NCI-H2227 (cell line): Measurements from ENCODE around the gene TMEM72.
"Not testable (repeated sequence)": the region's sequence is repeated elsewhere in the genome, so short reads cannot be mapped to it uniquely, and the experiment has no call there.

Source experiments
- DNase-seq: peaks from one replicate; lab custom pipeline; 2025; ENCODE audit not compliant: unreplicated experiment; lab: John Stamatoyannopoulos, UW

Gene TMEM72

DNA sequence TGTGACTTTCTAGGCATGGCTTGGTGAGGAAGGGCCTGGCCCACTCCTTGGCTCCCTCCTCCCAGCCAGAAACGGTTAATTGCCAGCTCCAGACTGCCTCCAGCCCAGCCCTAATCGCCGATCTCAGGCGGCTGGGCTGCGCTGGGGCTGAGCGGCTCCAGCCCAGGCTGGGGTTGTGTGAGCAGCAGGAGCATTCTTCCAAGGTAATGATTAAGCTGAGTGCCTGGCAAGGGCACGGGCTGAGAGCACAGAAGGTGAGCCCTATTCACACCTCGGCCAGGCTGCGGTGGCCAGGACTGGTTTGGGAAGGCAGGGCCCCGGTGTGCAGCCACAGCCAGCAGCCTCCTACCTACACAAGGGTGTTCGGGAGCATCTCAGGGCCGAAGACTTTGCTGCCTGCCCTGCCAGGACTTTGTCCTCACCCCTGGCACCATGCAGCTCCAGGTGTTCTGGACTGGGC is at the start of gene TMEM72:
Gene TMEM72, plus strand, starts transcription at position 257 of the 460 bp plus-strand sequence. Its CDS starts 176 bp downstream, at position 433.
- DNase-seq = peak; percentile 56

DNA sequence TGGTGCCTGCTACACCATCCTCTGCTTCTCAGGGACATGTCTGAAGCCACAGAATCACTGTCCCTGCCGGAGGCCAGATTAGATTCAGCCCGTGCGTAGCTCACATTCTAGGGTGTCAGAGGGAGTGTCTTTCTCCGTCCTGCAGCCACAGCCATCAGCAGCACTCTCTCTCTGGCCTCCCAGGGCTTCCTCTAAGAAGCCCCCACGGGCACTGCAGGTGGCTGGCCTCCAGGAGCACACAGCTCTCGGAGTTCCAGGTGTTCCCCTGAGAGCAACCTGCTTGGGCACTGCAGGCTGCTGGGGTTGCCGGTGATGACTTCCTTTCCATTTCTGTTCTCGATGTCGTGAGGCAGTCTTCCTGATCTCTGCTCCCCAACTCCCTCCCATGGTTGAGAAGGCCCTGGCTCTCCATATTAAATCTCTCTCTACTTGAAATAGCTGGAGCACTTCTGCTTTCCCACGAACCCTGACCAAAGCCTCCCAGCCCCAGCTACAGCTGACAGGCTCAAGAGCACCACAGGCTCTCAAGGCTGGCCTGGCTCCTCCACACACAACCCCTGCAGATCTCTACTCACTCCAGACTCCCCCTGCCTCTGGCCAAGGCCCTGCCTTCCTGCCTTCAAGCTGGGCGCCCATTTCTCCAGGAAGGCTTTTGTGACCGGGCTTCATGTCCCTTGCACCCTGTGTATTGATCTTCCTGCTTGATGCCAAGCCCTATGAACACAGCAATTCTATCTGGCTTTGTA is 49.0 kb upstream of the TMEM72 start:
- DNase-seq = no peak

- DNase-seq = no peak
These were observed 48.2 kb upstream of the TMEM72 start for GRCh38 chr10:44862924-44863323.

DNA sequence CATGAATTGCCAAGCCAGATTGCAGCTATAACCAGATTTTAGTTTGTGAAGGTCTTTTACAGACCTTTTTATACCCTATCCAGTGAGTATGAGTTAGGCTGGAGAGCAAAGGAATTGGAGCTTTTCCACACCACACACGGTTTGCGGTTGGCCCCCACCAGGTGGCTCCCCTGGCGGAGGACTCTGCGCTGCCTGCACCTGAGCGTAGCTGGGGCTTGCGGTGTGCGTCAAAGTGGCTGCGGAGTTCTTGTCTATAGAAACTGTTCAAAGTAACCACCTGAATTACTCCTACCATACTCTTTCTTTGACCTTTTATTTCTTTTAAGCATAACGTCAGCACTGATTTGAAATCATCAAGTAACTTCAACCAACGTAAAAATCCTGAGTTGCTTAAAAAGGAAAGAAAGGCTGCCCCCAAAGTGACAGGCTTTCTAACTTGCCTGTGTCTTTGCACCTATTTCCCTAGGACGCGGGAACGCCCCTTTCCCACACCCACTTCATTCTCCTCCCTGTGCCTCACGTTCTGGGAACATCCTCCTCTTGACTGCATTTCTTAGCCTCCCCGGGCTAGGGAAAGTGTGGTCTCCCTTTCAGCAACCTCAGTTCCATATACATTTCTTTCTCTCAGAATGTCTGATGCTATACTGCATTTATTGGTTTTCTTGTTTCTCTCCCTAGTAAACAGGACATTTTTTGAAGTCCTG is 47.6 kb upstream of the TMEM72 start:
- DNase-seq = peak; percentile 13

DNA sequence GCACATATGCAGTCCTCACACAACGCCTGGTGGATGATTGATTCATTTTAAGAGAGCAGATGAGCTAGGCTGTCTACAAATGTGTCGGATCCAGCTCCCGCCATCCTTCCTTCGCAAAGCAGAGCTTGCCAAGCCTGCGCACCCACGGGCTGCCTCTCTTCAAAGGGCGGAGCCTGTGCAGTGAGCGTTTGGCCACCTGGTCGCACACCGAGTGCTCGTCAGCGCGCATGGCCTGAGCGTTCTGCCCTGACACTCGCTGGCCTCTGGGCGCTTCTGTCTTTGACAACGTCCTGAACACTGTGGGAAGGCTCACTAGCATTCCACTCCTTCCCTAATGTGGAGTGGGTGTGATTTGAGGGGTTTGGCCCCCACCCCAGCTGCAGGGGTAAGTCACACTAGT is 47.1 kb upstream of the TMEM72 start:
- peak; percentile 74 for DNase-seq

DNA sequence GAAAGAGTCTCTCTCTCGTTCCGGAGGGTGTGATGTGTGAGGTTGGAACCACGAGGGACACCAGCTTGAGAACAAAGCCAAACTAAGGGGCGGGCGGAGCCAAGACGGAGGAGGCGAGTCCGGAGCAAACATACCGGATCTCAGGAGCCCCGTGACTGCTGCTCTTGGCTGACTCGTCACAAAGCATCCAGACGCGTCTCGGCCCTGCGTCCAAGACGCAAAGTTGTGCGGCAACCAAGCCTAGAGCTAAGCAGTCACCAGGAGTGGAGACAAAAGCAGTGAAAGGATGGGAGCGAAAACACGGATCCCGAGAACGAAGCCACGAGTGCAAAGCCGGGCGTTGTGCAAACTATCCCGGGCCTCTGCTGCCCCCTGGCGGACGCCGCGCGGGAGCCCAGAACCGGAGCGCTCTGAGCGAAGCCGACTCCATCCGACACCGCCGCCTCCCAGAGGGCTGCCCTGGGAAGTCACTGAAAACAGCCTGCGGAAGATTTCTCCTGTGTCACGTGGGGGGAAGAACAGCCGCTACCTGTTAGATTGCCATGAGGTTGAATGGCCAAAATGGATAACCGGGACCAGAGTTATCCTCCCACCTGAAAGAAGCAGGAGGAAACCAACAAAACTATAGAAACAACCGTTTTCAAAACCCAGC is 46.4 kb upstream of the TMEM72 start:
- peak; percentile 88 for DNase-seq

- no peak for DNase-seq
These were observed 45.9 kb upstream of the TMEM72 start for GRCh38 chr10:44865289-44865671.

DNA sequence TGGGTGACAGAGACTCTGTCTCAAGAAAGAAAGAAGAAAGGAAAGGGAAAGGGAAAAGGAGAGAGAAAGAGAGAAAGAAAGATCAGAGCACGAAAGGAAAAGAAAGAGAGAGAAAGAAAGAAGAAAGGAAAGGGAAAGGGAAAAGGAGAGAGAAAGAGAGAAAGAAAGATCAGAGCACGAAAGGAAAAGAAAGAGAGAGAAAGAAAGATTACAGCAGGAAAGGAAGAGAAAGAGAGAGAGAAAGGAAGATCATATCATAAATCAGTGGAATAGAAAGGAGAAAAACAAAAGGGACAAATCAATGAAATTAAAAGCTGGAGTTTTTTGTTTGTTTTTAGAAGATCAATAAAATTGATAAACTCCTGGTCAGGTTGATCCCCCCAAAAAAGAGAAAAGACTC is 44.8 kb upstream of the TMEM72 start:
- DNase-seq = not testable (repeated sequence)

DNA sequence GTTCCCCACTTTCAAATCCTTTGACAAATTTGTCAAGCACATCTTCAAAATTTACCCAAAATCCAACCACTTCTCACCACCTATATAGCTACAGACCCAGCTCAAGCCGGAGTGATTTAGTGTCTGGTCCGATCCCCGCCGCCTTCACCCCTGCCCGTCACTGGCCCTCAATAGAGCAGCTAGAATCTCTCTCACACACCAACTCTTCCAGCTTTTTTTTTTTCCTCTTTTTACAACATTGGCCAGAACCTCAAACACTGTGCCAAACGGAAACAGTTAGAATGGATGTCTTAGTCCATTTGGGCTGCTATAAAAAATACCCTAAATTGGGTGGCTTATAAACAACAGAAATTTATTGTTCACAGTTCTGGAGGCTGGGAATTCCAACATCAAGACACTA is 41.1 kb upstream of the TMEM72 start:
- DNase-seq = no peak

GRCh38 chr10:44873160-44873559 is 38.0 kb upstream of the TMEM72 start:
- DNase-seq = no peak

GRCh38 chr10:44874166-44874565 is 37.0 kb upstream of the TMEM72 start:
- DNase-seq = no peak

DNA sequence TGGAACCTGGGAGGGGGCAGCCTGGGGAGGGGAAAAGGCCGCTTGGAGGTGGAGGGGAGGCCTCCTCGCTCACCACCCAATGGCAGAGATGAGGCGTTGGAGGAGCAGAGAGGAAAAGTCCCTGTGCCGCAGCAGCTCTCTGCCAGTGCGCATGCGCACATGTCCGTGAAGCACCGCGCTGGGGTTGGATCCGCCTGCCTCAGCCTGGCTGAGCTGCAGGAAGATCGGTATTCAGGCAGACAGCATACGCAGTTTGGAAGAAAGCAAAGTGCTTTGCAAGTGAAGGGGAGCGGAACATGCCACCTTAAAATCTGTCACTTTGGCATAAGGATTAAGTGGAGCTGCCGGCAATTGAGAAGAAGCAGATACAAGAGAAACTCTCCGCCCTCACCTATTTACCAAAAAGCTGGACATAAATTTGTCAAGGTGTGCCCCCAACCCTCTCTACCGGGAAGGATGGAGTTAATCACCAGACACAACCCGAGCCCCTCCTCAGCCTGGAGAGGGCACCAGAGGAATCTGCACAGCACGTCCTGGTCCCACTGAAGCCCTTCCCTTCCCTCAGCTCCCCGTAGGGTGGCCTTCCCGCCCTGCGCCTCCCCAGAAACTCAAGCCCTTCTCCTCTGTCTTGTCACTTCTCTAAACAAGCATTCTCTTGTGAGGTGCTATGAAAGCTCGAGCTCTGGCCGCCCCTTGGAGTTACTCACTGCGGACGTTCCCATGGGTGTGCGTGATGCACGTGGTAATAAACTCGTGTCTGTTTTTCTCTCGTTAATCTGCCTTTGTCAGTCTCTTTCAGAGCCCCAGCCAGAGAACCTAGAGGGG is 32.2 kb upstream of the TMEM72 start:
- DNase-seq = peak; percentile 88

DNA sequence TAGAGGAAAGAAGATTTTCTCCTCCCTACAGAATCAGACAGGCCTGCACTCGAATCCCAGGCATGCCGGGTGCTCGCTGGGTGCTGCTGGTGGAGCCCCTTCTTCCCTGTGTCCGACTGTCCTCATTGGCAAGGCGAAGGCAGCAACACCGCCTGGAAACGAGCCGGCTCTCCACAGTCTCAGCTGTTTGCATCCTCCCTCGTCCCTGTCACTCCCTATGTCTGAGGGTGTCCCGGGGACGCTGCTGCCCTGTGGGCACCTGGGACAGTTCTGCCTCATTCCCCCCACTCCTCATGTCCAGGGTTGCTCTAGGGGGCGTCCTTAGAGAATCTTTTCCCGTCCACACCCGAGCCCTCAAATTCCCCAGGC is 31.6 kb upstream of the TMEM72 start:
- DNase-seq = no peak

GRCh38 chr10:44880090-44880715 is 30.9 kb upstream of the TMEM72 start:
- no peak for DNase-seq

DNA sequence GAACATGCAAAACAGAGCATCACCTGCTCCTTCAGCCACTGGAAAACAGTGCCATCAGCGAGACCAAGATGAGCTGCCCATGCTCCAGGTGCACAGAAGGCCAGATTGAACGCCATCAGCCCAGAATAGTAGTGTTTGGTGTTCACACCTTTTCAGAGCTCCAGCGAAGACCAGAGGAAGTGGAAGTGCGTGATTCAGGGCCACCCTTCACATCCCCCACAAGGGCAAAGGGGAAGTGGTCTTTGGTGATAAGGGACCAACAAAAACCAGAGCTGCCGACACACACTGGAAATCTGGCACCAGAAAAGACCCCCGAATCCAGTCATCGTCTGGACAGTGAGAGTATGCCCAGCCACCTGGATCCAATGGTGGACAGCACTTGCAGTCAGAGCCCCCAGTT is 29.5 kb upstream of the TMEM72 start:
- DNase-seq = no peak

DNA sequence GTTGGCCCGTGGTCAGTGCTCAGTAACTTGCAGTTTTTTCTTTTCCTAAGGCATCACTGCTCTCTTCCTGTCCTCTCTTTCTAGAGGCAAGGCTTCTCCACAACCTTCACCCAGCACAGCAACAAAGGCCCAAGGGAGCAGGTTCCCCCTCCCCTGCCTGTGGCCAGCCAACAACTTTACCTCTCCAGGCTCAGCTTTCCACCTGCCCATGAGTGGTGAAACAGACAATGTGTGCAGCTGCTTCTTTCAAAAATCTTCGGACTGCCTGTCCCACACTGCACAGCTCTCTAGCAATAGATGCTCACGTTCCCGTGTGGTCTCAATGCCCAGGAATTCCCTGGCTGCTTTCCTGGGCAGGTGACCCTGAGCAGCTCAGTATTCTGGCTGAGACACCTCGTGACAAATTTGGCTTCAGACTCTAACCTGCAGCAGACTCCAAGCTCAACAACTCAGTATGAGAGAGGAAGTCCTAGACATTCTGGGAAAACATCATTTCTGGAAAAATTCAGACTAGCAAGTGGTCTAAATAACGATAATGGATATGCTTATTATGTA is 28.9 kb upstream of the TMEM72 start:
- DNase-seq = no peak

DNA sequence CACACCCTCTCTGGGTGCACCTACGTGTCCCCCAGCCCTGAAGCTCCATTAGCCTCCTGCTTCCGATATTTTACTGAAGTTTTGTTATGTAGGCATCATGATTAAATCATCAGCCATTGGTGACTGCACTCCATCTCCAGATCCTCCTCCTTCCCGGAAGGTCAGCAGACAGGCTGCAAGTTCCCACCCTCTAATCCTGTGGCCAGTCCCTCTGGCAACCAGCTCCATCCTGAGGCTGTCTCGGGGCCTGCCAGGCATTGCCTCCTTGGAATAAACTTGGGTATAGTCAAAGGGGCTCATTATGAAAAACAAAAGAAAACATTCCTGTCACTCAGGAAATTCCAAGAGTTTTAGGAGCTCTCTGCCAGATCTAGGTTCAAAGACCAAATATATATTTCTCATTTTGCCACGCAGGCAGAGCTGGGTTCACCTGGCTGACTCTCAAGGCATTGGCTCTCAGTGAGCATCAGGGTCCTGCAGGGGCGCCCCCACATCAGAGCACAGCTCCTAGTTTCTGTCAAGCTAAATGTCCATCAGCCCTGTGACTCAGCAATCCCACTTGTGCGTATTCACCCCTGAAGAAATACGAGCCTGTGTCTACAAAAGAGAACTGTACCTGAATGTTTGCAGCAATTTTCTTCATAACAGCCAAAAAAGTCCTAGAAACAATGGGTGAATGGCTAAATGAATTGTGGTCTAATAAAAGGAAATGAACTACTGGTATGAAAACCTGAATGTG is 27.4 kb upstream of the TMEM72 start:
- DNase-seq = no peak

- no peak for DNase-seq
These were observed 25.4 kb upstream of the TMEM72 start for GRCh38 chr10:44885710-44886109.

- DNase-seq = no peak
These were observed 24.2 kb upstream of the TMEM72 start for GRCh38 chr10:44886966-44887365.

DNA sequence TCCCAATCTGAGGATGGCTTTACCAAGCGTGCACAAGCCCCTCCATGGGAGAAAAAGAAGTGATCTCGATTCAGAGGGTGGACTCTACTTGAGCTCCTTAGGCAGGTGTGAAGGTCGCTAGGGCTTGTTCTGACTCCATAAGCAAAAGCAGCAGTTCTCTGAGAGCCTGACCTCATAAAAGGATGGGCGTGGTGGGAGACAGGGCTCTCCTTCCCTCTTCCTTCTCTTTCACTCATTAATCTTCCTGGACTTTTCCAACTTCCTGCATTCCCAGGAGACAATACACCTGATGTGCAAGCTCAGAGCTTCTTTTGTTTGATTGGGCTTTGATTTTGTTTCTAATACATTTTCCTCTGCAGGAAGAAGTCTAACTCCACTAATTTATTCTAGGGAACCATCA is 22.3 kb upstream of the TMEM72 start:
- DNase-seq = no peak
